Muscle layer of colon (tissue), 2 donors: ENCODE measurements around the gene HYOU1.
"Not testable (repeated sequence)": the region's sequence is repeated elsewhere in the genome, so short reads cannot be mapped to it uniquely, and the experiment has no call there.

Source experiments
- H3K27ac ChIP-seq: one replicate; pipeline ENCODE4 v1.7.0; 2013; ENCODE audit warnings: low read depth, mild to moderate bottlenecking, low read length, moderate library complexity
- H3K27me3 ChIP-seq, 2 donors: one replicate each; pipeline ENCODE4 v1.7.0; 2013; ENCODE audit warnings: low read length in 2 of 2, mild to moderate bottlenecking in 2 of 2; ENCODE audit not compliant: insufficient read depth in 2 of 2, control insufficient read depth in 1 of 2
- H3K36me3 ChIP-seq: one replicate; pipeline ENCODE4 v1.7.0; 2013; ENCODE audit warnings: mild to moderate bottlenecking, low read length; ENCODE audit not compliant: insufficient read depth
- H3K4me1 ChIP-seq: one replicate; pipeline ENCODE4 v1.7.0; 2013; ENCODE audit warnings: mild to moderate bottlenecking, low read length; ENCODE audit not compliant: insufficient read depth
- H3K4me3 ChIP-seq, 2 donors: one replicate each; pipeline ENCODE4 v1.7.0; 2013; ENCODE audit warnings: low read length in 2 of 2, low read depth in 1 of 2, mild to moderate bottlenecking in 1 of 2, moderate library complexity in 1 of 2
- H3K9ac ChIP-seq: one replicate; pipeline ENCODE4 v1.7.0; 2013; ENCODE audit warnings: low read length
- H3K9me3 ChIP-seq: one replicate; pipeline ENCODE4 v1.7.0; 2013; ENCODE audit warnings: mild to moderate bottlenecking, low read length
- donor health status: abdominal sarcoma.
- donor health status: Adenocarcinoma of cecum.

Gene HYOU1

GRCh38 chr11:119025978-119026766 is 30.8 kb downstream of the HYOU1 start:
- Histone ChIP-seq H3K27me3 (no peaks in the 10 kb centered on the region), H3K4me1 (peaks cover 19% of the 10 kb centered on the region), H3K27ac (no peak overlapping the region), H3K36me3 (peaks cover 52% of the 10 kb centered on the region), H3K9ac (no peak overlapping the region), H3K9me3 (no peaks in the 10 kb centered on the region), H3K4me3 (no peak overlapping the region)

GRCh38 chr11:119025541-119025940 is 31.5 kb downstream of the HYOU1 start:
- Histone ChIP-seq H3K9ac (no peak overlapping the region), H3K36me3 (peaks cover 53% of the 10 kb centered on the region), H3K4me3 (no peak overlapping the region), H3K4me1 (peaks cover 19% of the 10 kb centered on the region), H3K9me3 (no peaks in the 10 kb centered on the region), H3K27me3 (no peaks in the 10 kb centered on the region), H3K27ac (no peak overlapping the region)

- Histone ChIP-seq H3K4me3 (no peak overlapping the region), H3K27ac (no peak overlapping the region), H3K36me3 (peaks cover 53% of the 10 kb centered on the region), H3K9ac (no peak overlapping the region), H3K27me3 (no peaks in the 10 kb centered on the region), H3K9me3 (no peaks in the 10 kb centered on the region), H3K4me1 (peaks cover 22% of the 10 kb centered on the region)
Observed at GRCh38 chr11:119025099-119025473, 31.9 kb downstream of the HYOU1 start.

GRCh38 chr11:119024430-119025098 is 32.4 kb downstream of the HYOU1 start:
- no peak overlapping the region for H3K27ac ChIP-seq
- H3K27me3 ChIP-seq: no peaks in the 10 kb centered on the region
- H3K36me3 ChIP-seq: peaks cover 53% of the 10 kb centered on the region
- no peak overlapping the region for H3K4me3 ChIP-seq
- H3K4me1 ChIP-seq: peaks cover 22% of the 10 kb centered on the region
- no peak overlapping the region for H3K9ac ChIP-seq
- H3K9me3 ChIP-seq: no peaks in the 10 kb centered on the region

- Histone ChIP-seq H3K9me3 (no peaks in the 10 kb centered on the region), H3K9ac (no peak overlapping the region), H3K27ac (no peak overlapping the region), H3K27me3 (no peaks in the 10 kb centered on the region), H3K4me1 (peaks cover 18% of the 10 kb centered on the region), H3K36me3 (peaks cover 53% of the 10 kb centered on the region), H3K4me3 (no peak overlapping the region)
Observed at GRCh38 chr11:119023741-119024140, 33.3 kb downstream of the HYOU1 start.

- no peaks in the 10 kb centered on the region for H3K9me3 ChIP-seq
- H3K9ac ChIP-seq: no peak overlapping the region
- no peak overlapping the region for H3K4me3 ChIP-seq
- H3K4me1 ChIP-seq: peaks cover 28% of the 10 kb centered on the region
- peaks cover 48% of the 10 kb centered on the region for H3K36me3 ChIP-seq
- no peaks in the 10 kb centered on the region for H3K27me3 ChIP-seq
- no peak overlapping the region for H3K27ac ChIP-seq
Observed at GRCh38 chr11:119021631-119022030, 35.4 kb downstream of the HYOU1 start.

GRCh38 chr11:119019996-119020395 is 37.0 kb downstream of the HYOU1 start:
- H3K36me3 ChIP-seq: peaks cover 59% of the 10 kb centered on the region
- H3K4me3 ChIP-seq: peak overlapping the region in 1 of 2 donors; percentile 99
- no peaks in the 10 kb centered on the region for H3K27me3 ChIP-seq
- H3K27ac ChIP-seq: no peak overlapping the region
- peaks cover 37% of the 10 kb centered on the region for H3K4me1 ChIP-seq
- H3K9ac ChIP-seq: peak overlapping the region; percentile 79
- no peaks in the 10 kb centered on the region for H3K9me3 ChIP-seq

GRCh38 chr11:119018074-119018938 is 38.7 kb downstream of the HYOU1 start, which contains the start of the genes RPS25 and TRAPPC4:
Gene RPS25, minus strand, starts transcription at chr11:119018343. Its CDS starts 59 bp downstream, at chr11:119018284.
Gene TRAPPC4, plus strand, starts transcription at chr11:119018766. Its CDS starts 30 bp downstream, at chr11:119018796.
- H3K9ac ChIP-seq: peak within 1 kb of the TSS; percentile 100
- no peaks in the 10 kb centered on the region for H3K9me3 ChIP-seq
- H3K27me3 ChIP-seq: no peaks in the 10 kb centered on the region
- peak within 1 kb of the TSS; percentile 89 to 99 for H3K4me3 ChIP-seq
- peaks cover 59% of the 10 kb centered on the region for H3K36me3 ChIP-seq
- peaks cover 37% of the 10 kb centered on the region for H3K4me1 ChIP-seq
- H3K27ac ChIP-seq: peak within 1 kb of the TSS; percentile 87

GRCh38 chr11:119017377-119017776 is 39.6 kb downstream of the HYOU1 start:
- Histone ChIP-seq H3K36me3 (peaks cover 57% of the 10 kb centered on the region), H3K4me3 (peak overlapping the region; percentile 89 to 99), H3K4me1 (peaks cover 37% of the 10 kb centered on the region), H3K27ac (peak overlapping the region; percentile 87), H3K9ac (peak overlapping the region; percentile 100)
- not testable (repeated sequence) for H3K9me3 ChIP-seq, H3K27me3 ChIP-seq

- Histone ChIP-seq H3K9ac (peak overlapping the region; percentile 100), H3K27me3 (no peaks in the 10 kb centered on the region), H3K9me3 (no peaks in the 10 kb centered on the region), H3K4me3 (no peak overlapping the region), H3K27ac (no peak overlapping the region), H3K4me1 (peaks cover 34% of the 10 kb centered on the region), H3K36me3 (peaks cover 57% of the 10 kb centered on the region)
Observed at GRCh38 chr11:119016216-119017009, 40.6 kb downstream of the HYOU1 start.
